Skeletal muscle satellite cell (primary cell): Measurements from ENCODE around the gene USP13.

ENCODE experiments used
- H3K27me3 ChIP-seq: 2 replicates; pipeline ENCODE4 v1.7.0; 2013; ENCODE audit warnings: low read length; ENCODE audit not compliant: control insufficient read depth, insufficient read depth
- H3K36me3 ChIP-seq: 2 replicates; pipeline ENCODE4 v1.7.0; 2013; ENCODE audit warnings: mild to moderate bottlenecking, control low read depth, low read length; ENCODE audit not compliant: insufficient read depth
- H3K4me1 ChIP-seq: 2 replicates; pipeline ENCODE4 v1.7.0; 2013; ENCODE audit warnings: low read length; ENCODE audit not compliant: control insufficient read depth, insufficient read depth
- H3K4me2 ChIP-seq: 2 replicates; pipeline ENCODE4 v1.7.0; 2013; ENCODE audit warnings: mild to moderate bottlenecking, low read length
- H3K4me3 ChIP-seq: 2 replicates; pipeline ENCODE4 v1.7.0; 2013; ENCODE audit warnings: low read length
- H3K9ac ChIP-seq: 2 replicates; pipeline ENCODE4 v1.7.0; 2013; ENCODE audit warnings: mild to moderate bottlenecking, low read depth, low read length, moderate library complexity
- H3K9me3 ChIP-seq: replicated peaks from 2 replicates; pipeline ENCODE4 v1.7.0; 2013; ENCODE audit warnings: mild to moderate bottlenecking, control low read depth, low read length

USP13 gene

GRCh38 chr3:179743913-179744312 is 91.1 kb downstream of the USP13 start:
- H3K4me1 ChIP-seq, result no peaks in the 10 kb centered on the region
- no peaks in the 10 kb centered on the region for H3K27me3 ChIP-seq
- H3K4me3 ChIP-seq, result no peak overlapping the region
- H3K9me3 ChIP-seq, result no peaks in the 10 kb centered on the region
- peaks cover 22% of the 10 kb centered on the region for H3K36me3 ChIP-seq
- no peak overlapping the region for H3K4me2 ChIP-seq
- H3K9ac ChIP-seq, result no peak overlapping the region

- no peaks in the 10 kb centered on the region for H3K9me3 ChIP-seq
- no peak overlapping the region for H3K4me3 ChIP-seq
- H3K9ac ChIP-seq, result no peak overlapping the region
- no peaks in the 10 kb centered on the region for H3K27me3 ChIP-seq
- H3K36me3 ChIP-seq, result peaks cover 22% of the 10 kb centered on the region
- H3K4me1 ChIP-seq, result no peaks in the 10 kb centered on the region
- H3K4me2 ChIP-seq, result no peak overlapping the region
Measured at GRCh38 chr3:179744667-179745066, 91.8 kb downstream of the USP13 start.

- Histone ChIP-seq H3K4me2 (no peak overlapping the region), H3K36me3 (peaks cover 22% of the 10 kb centered on the region), H3K4me1 (no peaks in the 10 kb centered on the region), H3K9me3 (no peaks in the 10 kb centered on the region), H3K9ac (no peak overlapping the region), H3K27me3 (no peaks in the 10 kb centered on the region), H3K4me3 (no peak overlapping the region)
Measured at GRCh38 chr3:179745079-179745478, 92.2 kb downstream of the USP13 start.

DNA sequence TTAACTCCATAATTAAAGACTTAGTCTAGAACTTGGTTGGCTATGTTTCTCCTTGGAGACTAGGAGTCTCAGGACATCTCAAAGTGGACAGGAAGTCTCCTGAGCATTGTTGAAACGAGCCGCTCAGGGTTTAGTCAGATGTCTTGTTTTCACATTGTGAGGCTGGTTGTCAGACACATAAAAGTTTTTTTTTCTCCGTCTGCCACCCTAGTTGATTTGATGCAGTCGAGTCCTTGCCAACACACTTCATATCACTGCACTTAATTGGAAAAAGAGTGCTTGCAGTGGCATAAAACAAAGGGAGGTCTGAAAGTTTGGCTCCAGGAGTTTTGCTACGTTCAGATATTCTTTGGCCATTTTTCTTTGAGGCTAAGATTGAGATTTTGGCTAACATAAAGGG is 92.9 kb downstream of the USP13 start:
- Histone ChIP-seq H3K27me3 (no peaks in the 10 kb centered on the region), H3K4me3 (no peak overlapping the region), H3K36me3 (peaks cover 19% of the 10 kb centered on the region), H3K9me3 (no peaks in the 10 kb centered on the region), H3K4me2 (no peak overlapping the region), H3K4me1 (no peaks in the 10 kb centered on the region), H3K9ac (no peak overlapping the region)

DNA sequence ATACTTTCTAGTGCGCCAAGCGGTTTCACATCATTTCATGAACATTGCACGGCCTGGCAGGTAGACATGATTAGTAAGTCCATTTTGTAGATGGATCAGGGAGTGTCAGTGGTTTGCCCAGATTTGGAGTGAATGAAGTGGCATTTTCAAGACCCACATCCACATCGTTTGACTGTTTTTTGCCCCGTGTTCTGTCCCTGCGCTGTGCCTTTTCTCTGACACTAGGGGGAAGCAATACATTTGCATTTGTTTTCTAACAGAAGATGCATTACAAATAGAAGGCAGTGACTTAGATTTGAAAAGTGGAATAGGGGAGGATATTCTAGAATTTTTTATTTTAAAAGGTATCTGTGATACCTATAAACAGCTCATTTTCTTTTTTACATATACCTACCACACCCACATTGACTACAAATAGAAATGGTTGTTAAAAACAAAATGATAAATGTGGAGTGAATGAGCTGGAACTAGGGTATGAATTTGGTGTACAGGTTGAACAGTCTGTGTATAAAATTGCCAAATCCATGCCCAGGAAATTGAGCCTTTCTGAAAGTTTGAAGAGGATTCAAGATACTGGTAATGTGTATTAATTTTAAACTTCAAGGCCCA is 98.0 kb downstream of the USP13 start:
- Histone ChIP-seq H3K9me3 (no peaks in the 10 kb centered on the region), H3K36me3 (peaks cover 13% of the 10 kb centered on the region), H3K27me3 (no peaks in the 10 kb centered on the region), H3K9ac (no peak overlapping the region), H3K4me2 (no peak overlapping the region), H3K4me1 (no peaks in the 10 kb centered on the region), H3K4me3 (no peak overlapping the region)

- Histone ChIP-seq H3K27me3 (no peaks in the 10 kb centered on the region), H3K4me2 (no peak overlapping the region), H3K36me3 (peaks cover 12% of the 10 kb centered on the region), H3K9ac (no peak overlapping the region), H3K4me1 (no peaks in the 10 kb centered on the region), H3K9me3 (no peaks in the 10 kb centered on the region), H3K4me3 (no peak overlapping the region)
Measured at GRCh38 chr3:179760944-179761343, 108.1 kb downstream of the USP13 start.

DNA sequence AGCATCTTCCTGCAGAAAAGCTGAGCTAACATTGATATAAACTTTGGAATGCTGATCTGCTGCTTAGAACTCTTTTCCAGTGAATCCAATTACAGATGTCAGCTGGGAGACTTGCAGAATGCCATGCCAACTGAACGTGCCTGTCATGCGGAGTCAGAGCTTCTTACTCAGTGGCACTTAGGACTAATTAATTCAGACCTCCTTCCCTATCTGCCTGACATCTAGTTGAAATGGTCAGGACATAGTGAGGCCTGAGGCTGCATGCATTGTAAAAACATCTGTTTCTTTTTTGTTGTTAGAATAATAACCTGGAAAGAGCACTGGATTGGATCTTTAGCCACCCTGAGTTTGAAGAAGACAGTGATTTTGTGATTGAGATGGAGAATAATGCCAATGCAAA is 112.6 kb downstream of the USP13 start:
- Histone ChIP-seq H3K9me3 (no peaks in the 10 kb centered on the region), H3K4me3 (no peak overlapping the region), H3K4me1 (peaks cover 6% of the 10 kb centered on the region), H3K4me2 (no peak overlapping the region), H3K36me3 (peaks cover 25% of the 10 kb centered on the region), H3K9ac (no peak overlapping the region), H3K27me3 (no peaks in the 10 kb centered on the region)

DNA sequence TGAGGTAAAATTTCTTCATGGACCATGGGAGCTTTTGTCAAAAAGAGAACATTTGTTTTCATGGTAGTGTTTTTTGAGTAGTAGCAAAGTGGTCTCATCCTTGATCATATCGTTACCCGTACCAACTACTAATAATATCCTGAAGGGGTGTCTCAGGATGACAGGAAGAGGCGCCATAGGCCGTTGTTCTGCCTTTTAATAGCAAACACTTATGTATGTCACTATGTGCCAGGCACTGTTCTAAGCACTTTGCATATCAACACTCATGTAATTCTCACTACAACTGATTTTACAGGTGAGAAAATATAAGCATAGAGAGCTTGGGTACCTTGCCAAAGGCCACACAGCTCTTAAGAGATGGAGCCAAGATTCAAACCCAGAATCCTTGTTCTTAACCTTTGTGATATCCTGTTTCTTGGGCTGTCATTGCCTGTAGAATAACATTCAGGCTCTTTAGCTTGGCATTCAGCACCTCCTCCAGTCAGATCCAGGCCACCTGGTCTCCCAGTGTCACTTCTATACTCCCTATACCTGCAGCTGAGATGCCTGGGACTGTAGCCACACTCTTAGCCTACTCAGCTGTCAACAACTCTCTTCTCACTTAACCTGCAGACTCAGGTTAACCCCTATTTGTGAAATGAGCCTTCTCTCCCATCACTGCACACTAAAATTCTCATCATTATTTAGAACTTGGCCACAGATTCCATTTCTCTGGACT is 113.7 kb downstream of the USP13 start:
- Histone ChIP-seq H3K4me2 (no peak overlapping the region), H3K4me1 (peaks cover 6% of the 10 kb centered on the region), H3K9me3 (no peaks in the 10 kb centered on the region), H3K27me3 (no peaks in the 10 kb centered on the region), H3K4me3 (no peak overlapping the region), H3K9ac (no peak overlapping the region), H3K36me3 (peaks cover 16% of the 10 kb centered on the region)

DNA sequence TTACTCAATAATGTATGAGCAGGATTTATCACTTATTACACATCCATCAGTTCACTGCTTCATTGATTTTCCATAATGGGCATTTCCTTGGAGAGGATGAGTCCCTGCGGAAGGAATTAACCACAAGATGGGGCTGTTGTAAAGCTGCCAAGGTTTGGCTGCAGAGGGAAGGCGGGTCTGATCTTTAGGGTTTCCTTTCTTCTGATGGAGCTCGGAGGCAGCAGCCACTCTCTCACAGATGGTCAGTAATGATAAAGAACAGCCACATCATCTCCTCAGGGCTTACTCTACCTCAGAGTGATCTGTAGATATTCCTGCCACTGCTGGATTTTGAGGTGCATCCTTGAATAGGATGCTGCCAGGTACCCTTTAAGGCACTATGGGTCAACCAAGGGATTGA is 115.2 kb downstream of the USP13 start:
- Histone ChIP-seq H3K4me3 (no peak overlapping the region), H3K9me3 (no peaks in the 10 kb centered on the region), H3K27me3 (no peaks in the 10 kb centered on the region), H3K4me2 (no peak overlapping the region), H3K4me1 (peaks cover 6% of the 10 kb centered on the region), H3K36me3 (peaks cover 20% of the 10 kb centered on the region), H3K9ac (no peak overlapping the region)

GRCh38 chr3:179769411-179770247 is 116.8 kb downstream of the USP13 start:
- peaks cover 6% of the 10 kb centered on the region for H3K4me1 ChIP-seq
- no peak overlapping the region for H3K4me2 ChIP-seq
- H3K9me3 ChIP-seq, result no peaks in the 10 kb centered on the region
- H3K4me3 ChIP-seq, result no peak overlapping the region
- no peaks in the 10 kb centered on the region for H3K27me3 ChIP-seq
- peaks cover 20% of the 10 kb centered on the region for H3K36me3 ChIP-seq
- no peak overlapping the region for H3K9ac ChIP-seq

DNA sequence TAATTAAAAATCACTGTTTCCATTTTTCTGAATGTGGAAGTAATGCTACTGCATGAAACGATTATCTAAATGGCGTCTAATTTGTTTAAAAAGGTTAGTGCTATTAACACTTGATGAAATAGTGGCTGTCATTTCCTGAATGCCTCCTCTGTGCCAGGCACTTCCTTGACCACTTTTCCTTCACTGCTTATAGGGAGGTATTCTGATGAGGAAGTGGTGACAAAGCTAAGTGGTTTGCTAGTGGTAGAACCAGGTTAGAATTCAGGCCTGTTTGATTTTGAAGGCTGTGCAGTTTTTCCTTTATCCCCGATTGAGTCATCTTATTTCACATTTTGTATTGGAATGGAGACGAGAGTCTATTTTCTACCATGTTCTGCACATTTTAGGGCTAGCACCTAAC is 119.0 kb downstream of the USP13 start:
- peaks cover 18% of the 10 kb centered on the region for H3K36me3 ChIP-seq
- H3K4me3 ChIP-seq, result no peak overlapping the region
- H3K27me3 ChIP-seq, result no peaks in the 10 kb centered on the region
- no peaks in the 10 kb centered on the region for H3K9me3 ChIP-seq
- H3K9ac ChIP-seq, result no peak overlapping the region
- H3K4me2 ChIP-seq, result no peak overlapping the region
- H3K4me1 ChIP-seq, result peaks cover 6% of the 10 kb centered on the region
